SK-N-SH (cell line): ENCODE results near the gene MRGPRD.

Source experiments
- CHD2 ChIP-seq: fragments of 150-350 bp; IDR thresholded peaks from 2 replicates; pipeline ENCODE4 v1.6.1; 2018; ENCODE audit warnings: low read length; ENCODE audit not compliant: partially characterized antibody
- CTCF ChIP-seq: fragments of 200-600 bp; sonication (generic); IDR thresholded peaks from 2 replicates; pipeline ENCODE4 v1.6.1; 2017; ENCODE audit warnings: antibody characterized with exemption, mild to moderate bottlenecking, moderate library complexity
- EZH2phosphoT487 ChIP-seq: fragments of 200-600 bp; sonication (generic); IDR thresholded peaks from 2 replicates; pipeline ENCODE4 v1.6.1; 2017; ENCODE audit warnings: low read depth, mixed run types, mild to moderate bottlenecking, antibody characterized with exemption, moderate library complexity, borderline replicate concordance
- FOSL2 ChIP-seq: IDR thresholded peaks from 2 replicates; pipeline ENCODE4 v1.4.0; 2012; ENCODE audit warnings: low read depth, mild to moderate bottlenecking, moderate library complexity, borderline replicate concordance
- GABPA ChIP-seq: IDR thresholded peaks from 2 replicates; pipeline ENCODE4 v1.4.0; 2012; ENCODE audit warnings: low read depth, mild to moderate bottlenecking
- JUND ChIP-seq: IDR thresholded peaks from 2 replicates; pipeline ENCODE4 v1.4.0; 2012
- MXI1 ChIP-seq: IDR thresholded peaks from 2 replicates; pipeline ENCODE4 v1.6.1; 2012; ENCODE audit warnings: mild to moderate bottlenecking, low read depth, low read length, improper control_type of control experiment
- POLR2AphosphoS5 ChIP-seq: IDR thresholded peaks from 2 replicates; pipeline ENCODE4 v1.6.1; 2012; ENCODE audit warnings: low read depth, low read length
- RAD21 ChIP-seq: IDR thresholded peaks from 2 replicates; pipeline ENCODE4 v1.6.1; 2012; ENCODE audit warnings: mild to moderate bottlenecking, low read length
- REST ChIP-seq: IDR thresholded peaks from 2 replicates; pipeline ENCODE4 v1.6.1; 2012; ENCODE audit warnings: mild to moderate bottlenecking, low read depth, low read length, moderate library complexity
- SIN3A ChIP-seq: IDR thresholded peaks from 2 replicates; pipeline ENCODE4 v1.6.1; 2012; ENCODE audit warnings: low read depth, mild to moderate bottlenecking, low read length, moderate library complexity, borderline replicate concordance
- TAF1 ChIP-seq: IDR thresholded peaks from 2 replicates; pipeline ENCODE4 v1.6.1; 2012; ENCODE audit warnings: low read depth, mild to moderate bottlenecking, low read length, moderate library complexity, borderline replicate concordance
- TEAD4 ChIP-seq: IDR thresholded peaks from 2 replicates; pipeline ENCODE4 v1.4.0; 2012; ENCODE audit warnings: mild to moderate bottlenecking, borderline replicate concordance; ENCODE audit not compliant: insufficient read depth
- USF2 ChIP-seq: fragments of 150-350 bp; IDR thresholded peaks from 2 replicates; pipeline ENCODE4 v1.6.1; 2017; ENCODE audit warnings: antibody characterized with exemption, low read length, low read depth, borderline replicate concordance

GRCh38 chr11:69008737-69009440, 28.1 kb upstream of the MRGPRD start:
- 0 out of 2 replicates have a peak, but pooled peaks have one; percentile 39 for TF ChIP-seq TEAD4
- TF ChIP-seq USF2 = no peak
- TF ChIP-seq RAD21 = no peak
- no peak for TF ChIP-seq REST
- no peak for TF ChIP-seq CTCF
- no peak; the same call in 1 of the 2 replicates for TF ChIP-seq JUND
- TF ChIP-seq POLR2AphosphoS5 = no peak
- TF ChIP-seq TAF1 = no peak; the same call in 1 of the 2 replicates
- TF ChIP-seq GABPA = no peak
- no peak for TF ChIP-seq EZH2phosphoT487
- no peak for TF ChIP-seq MXI1
- TF ChIP-seq SIN3A = no peak
- TF ChIP-seq FOSL2 = peak; percentile 94
- no peak for TF ChIP-seq CHD2
